A172 (cell line): ENCODE measurements around the gene SNTB2. TPM values are rescaled to one million over a fixed set of nuclear protein-coding genes. Genes with fewer than 3 reads are reported as not detected.

Experiments used
- DNase-seq: peaks from one replicate; pipeline ENCODE4 v3.0.0-alpha.2; 2015; ENCODE audit warnings: low spot score
- total RNA-seq: library from RNA; depleted of rRNA; stranded (reverse); fragments of >200 nt; shearing (Covaris generic); gene quantifications from 2 replicates; pipeline ENCODE4 v1.2.3, GENCODE V29; 2014

The SNTB2 gene
- total RNA-seq, 1 experiment from 2014 or later = 25.4 TPM

DNA sequence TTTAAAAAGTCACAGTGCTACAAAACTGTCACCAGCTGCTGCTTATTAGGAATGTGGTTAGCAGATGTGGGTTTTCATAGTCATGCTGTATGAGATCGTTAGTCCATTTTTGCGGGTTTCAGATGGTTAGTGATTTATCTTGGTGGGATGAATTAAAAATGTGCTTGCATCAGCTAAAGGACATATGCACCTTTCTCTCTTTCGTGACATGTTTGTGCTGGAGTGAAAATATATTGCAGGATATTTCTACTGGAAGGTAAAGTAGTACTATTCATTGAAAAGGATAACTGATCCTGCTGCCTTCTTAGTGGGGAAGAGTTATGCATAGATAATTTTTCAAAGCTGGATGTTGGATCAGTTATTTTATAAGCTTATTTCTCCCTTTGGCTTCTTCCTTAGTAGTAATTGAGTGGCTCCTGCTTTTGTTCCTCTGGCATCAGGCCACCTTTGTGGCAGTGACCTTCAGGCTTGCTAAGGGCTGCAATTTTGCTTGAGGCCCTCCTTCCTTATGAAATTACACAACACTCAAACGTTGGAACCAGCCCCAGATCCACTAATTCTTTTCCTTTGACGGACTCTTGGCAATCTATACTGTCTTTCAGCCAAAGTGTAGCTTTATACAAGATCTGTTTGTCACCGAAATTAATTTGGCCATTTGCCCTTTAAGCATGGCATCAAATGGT is 7.5 kb upstream of the SNTB2 start:
- peak; percentile 88 for DNase-seq

DNA sequence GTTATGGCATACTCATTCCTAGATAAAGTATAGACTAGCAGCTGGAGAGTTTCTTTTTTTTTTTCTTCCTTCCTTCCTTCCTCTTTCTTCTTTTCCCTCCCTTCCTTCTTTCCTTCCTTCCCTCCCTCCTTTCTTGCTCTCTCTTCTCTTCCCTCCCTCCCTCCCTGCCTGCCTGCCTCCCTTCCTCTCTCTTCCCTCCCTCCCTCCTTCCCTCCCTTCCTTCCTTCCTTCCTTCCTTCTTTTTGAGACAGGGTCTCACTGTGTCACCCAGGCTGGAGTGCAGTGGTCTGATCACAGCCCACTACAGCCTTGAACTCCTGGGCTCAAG is 7.0 kb upstream of the SNTB2 start:
- no peak for DNase-seq

- no peak for DNase-seq
These were observed 4.1 kb upstream of the SNTB2 start for GRCh38 chr16:69182730-69183416.

GRCh38 chr16:69187446-69188235 is 677 bp downstream of the SNTB2 start:
- DNase-seq = no peak

- peak; percentile 43 for DNase-seq
These were observed 1.2 kb downstream of the SNTB2 start for GRCh38 chr16:69188236-69188549.

DNA sequence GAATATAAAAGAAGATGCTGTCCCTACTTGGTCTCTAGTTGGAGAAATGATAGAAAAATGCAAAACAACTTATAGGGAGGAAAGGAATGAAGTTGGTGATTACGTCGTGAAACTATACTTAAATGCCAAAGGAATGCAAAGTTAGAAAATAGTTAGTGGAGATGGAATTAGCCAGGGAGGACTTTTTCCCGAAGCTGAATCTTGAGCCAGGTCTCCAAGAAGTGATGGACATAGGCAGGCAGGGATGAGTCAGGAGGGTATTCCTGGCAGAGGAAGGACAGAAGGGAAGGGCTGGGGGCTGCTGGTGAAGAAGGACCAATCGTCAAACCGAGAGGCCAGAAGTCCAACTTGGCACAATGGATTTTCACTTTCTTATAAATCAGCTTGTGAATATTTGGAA is 1.8 kb downstream of the SNTB2 start:
- DNase-seq = peak; percentile 29

DNA sequence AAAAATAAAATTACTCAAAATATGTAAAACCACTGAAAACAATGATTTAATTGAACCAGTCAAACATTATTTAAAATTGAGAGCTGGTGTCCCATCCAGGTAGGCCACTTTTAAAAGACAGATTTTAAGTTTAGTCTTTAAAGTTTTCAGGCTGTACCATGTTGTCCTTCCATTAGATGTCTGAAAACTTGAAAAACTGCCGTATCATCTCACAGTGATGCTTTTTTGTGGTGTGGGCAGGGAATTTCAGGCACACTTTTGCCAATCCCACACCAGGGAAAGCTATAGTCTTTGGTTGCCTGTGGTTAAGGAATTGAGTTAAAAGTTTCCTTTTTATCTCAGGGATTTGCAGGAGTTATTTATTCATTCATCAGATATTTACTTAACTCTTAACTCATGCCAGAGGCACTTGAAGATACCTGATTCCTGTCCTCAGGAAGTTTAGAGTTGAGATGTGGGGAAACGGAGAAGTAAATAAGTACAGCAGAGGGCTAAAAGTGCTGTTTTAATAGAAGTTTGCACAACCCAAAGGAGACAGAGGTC is 3.2 kb downstream of the SNTB2 start:
- no peak for DNase-seq

- DNase-seq = no peak
These were observed 3.6 kb downstream of the SNTB2 start for GRCh38 chr16:69190598-69190997.

DNA sequence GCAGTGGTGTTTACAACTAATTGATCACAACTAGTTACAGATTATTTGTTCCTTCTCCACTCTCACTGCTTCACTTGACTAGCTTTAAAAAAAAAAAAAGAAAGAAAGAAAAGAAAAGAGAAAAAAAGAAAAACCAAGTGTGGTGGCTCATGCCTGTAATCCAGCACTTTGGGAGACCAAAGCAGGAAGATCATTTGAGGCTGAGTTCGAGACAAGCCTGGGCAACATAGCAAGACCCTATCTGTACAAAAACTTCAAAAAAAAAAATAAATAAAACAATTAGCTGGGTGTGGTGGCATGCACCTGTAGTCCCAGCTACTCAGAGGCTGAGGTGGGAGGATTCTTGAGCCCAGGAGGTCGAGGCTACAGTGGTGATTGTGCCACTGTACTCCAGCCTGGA is 4.2 kb downstream of the SNTB2 start:
- DNase-seq = no peak

DNA sequence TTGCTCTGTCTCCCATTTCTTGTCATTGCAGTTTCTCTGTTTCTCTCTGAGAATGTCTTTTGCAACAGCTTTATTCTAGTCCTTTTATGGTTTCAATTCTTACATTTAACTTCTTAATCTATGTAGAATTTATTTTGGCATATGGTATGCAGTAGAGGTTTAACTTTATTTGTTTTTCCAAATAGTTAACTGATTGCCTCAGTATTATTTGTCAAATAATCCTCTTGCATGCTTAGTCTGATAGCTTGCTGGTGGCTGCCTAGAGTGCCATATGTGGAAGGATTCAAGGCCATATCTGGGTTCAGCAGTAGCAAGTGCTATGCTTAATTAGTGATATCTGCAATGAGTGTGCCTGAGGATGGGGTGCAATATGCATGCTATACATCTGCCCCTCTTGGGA is 6.9 kb downstream of the SNTB2 start:
- DNase-seq = no peak

DNA sequence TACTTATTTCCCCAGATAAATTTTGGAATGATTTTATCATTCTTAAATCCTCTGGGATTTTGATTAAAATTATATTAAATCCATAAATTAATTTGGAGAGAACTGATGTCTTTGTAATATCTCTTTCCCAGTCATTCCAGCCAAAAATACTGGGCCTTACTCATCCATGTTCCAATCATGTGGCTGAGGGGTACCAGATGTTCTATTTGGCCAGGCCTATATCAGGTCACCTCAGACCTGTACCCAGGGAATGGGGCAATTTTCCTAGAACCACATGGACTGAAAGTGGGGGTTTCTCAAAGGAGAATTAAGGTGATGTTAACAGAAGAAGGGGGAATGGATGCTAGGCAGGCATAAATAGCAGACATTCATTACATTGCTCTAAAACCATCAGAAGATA is 7.5 kb downstream of the SNTB2 start:
- no peak for DNase-seq

GRCh38 chr16:69195369-69196029 is 8.5 kb downstream of the SNTB2 start:
- DNase-seq = no peak

DNA sequence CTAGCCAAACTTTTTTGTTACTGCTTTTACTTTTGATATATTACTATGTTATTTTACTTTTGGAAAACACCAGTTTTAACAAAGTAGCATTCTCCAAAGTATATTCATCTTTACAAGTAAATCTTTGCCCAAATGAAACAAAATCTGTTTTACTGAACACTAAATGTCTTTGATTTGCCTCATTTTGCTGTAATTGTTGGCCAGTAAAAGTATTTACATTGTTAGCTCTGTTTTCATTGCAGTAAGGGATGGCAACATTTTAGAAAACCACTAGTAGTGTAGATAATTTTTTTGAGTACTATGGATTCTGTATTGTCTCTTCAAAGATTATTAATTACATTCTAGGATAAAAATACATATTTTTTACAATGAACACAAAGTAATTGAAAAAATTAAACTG is 10.6 kb downstream of the SNTB2 start:
- DNase-seq = no peak

DNA sequence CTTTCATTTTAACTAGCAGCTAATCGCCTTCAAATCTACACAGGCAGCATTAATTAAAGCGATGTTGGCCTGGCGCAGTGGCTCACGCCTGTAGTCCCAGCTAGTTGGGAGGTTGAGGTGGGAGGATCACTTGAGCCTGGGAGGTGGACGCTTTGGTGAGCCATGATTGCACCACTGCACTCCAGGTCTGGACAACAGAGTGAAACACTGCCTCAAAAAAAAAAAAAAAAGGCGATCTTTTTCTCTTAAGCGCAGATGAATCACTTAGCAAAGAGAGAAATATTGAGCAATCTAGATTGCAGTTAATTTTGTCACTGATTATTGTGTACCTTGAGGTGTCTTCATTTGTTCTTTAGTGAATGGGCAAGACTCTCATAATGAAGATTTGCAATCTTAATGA is 12.4 kb downstream of the SNTB2 start:
- DNase-seq = peak; percentile 68

DNA sequence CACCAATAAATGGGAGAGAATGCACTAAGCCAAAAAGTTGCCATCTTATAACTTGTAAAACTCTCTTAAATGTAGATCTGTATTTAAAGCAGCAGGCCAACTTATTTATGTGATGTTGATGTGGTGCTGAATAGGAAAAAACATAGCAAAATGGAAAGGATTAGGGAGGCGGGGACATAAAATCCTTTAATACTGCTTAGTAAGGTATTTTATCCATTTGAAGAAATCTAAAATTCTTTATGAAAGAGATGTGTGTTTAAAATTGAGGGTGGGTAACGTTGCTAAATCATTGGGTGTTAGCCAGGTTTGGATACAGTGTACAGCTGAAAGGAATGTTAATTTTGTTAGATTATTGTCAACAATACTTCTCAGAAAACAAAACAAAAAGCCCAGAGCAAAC is 14.3 kb downstream of the SNTB2 start:
- no peak for DNase-seq

DNA sequence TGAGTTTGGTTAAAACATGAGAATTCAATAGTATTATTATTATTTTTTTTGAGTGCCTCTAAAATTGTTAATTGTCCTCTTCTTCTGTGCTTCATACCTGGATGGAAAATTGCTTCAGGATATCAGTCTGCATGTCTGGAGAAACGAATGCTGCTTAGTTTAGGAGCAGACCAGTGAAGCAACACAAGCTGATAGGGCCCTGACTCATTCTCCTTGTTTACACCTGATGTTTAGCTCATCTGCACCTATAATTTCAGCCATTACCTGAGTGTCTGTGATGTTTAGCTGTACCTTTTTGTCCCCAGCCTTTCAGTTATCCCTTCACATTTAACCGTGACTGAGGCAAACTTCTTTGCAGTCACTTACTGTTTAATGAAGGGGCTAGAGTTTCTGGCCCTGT is 14.8 kb downstream of the SNTB2 start:
- DNase-seq = no peak

DNA sequence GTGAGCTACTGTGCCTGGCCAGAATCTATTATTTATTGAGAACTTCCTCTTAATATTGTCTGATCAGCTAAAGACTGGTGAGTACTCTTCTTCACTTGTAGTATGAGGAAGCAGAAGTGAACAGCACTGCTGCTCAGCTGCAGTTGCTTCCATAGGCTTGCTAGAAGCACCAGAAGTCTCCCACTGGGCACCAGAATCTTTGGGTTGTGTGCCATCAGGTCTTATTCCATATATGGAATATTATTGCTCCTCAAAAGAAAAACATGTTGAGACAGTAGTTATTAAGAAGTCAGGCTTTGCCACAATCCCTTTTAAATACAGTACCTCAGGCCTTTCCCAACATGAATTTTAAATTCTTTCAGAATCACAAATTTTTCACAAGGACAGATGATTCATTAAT is 17.2 kb downstream of the SNTB2 start:
- DNase-seq = no peak

DNA sequence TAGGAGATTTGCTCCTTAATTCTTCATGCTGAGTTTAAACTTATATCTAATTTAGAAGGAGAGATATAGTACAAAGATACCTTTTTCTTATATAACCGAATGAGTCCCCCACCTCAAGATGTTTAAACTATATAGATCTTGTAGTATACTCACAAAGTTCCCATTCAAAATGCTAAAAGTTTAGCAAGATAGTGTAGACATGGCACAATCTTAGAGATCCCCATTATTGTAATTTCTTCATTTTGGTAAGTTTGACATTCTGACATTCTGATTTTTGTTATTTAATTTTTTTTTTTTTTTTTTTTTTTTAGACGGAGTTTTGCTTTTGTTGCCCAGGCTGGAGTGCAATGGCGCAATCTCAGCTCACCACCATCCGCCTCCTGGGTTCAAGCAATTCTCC is 22.8 kb downstream of the SNTB2 start:
- no peak for DNase-seq

DNA sequence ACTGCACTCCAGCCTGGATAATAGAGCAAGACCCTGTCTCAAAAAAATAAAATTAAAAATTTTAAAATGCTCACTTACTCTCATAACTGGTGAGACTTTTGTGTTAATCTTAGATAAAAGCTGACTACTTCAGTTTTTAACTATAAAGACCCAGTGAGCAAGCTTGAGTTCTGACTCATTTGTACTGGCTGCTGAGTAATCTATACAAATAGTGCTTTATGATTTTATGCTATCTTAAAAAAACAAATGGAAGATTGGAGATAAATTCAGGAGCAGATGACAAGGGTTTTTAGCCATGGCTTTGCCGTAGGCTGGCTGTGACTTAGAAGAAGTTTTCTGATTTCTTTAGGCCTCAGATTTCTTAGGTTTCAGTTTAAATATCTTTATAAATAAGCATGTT is 30.5 kb downstream of the SNTB2 start:
- DNase-seq = peak; percentile 72

GRCh38 chr16:69219279-69219678 is 32.3 kb downstream of the SNTB2 start:
- DNase-seq = no peak

DNA sequence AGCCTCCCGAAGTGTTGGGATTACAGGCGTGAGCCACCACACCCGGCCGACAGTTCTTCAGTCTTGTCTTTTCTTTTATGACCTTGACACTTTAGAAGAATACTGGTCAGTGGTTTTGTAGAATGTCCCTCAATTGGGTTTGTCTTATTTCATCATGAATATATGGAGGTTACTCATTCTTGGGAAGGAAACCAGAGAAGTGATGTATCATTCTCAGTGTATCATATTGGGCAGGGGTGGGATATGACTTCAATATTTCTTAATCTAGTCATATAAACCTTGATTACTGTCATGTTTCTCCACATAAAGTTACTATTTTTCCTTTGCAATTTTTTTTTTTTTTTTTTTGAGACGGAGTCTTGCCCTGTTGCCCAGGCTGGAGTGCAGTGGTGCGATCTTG is 36.9 kb downstream of the SNTB2 start:
- DNase-seq = peak; percentile 46

GRCh38 chr16:69225121-69225520 is 38.2 kb downstream of the SNTB2 start:
- no peak for DNase-seq
